Testis (tissue), 2 donors: ENCODE results near the gene STAT5B.
"Not testable (repeated sequence)": the region's sequence is repeated elsewhere in the genome, so short reads cannot be mapped to it uniquely, and the experiment has no call there.

Experiments used
- POLR2A ChIP-seq: fragments of 450-650 bp; IDR thresholded peaks from one replicate; pipeline ENCODE4 v1.6.1; 2017; ENCODE audit warnings: antibody characterized with exemption, mild to moderate bottlenecking, moderate library complexity
- TF ChIP-seq, protein P1 (sequence below), 3 experiments: fragments of 450-650 bp in 2 of 3; fragments of 200-600 bp in 1 of 3; sonication (generic) in 1 of 3; IDR thresholded peaks; one replicate each; pipeline ENCODE4 v1.5.1; 2016 to 2019; ENCODE audit warnings: antibody characterized with exemption in 3 of 3, mild to moderate bottlenecking in 2 of 3, moderate library complexity in 1 of 3

- TF ChIP-seq, protein P1, sequence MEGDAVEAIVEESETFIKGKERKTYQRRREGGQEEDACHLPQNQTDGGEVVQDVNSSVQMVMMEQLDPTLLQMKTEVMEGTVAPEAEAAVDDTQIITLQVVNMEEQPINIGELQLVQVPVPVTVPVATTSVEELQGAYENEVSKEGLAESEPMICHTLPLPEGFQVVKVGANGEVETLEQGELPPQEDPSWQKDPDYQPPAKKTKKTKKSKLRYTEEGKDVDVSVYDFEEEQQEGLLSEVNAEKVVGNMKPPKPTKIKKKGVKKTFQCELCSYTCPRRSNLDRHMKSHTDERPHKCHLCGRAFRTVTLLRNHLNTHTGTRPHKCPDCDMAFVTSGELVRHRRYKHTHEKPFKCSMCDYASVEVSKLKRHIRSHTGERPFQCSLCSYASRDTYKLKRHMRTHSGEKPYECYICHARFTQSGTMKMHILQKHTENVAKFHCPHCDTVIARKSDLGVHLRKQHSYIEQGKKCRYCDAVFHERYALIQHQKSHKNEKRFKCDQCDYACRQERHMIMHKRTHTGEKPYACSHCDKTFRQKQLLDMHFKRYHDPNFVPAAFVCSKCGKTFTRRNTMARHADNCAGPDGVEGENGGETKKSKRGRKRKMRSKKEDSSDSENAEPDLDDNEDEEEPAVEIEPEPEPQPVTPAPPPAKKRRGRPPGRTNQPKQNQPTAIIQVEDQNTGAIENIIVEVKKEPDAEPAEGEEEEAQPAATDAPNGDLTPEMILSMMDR (IDR thresholded peaks at IDR 0.05): not testable (repeated sequence)
- not testable (repeated sequence) for TF ChIP-seq POLR2A
Measured at GRCh38 chr17:42317967-42318366, 41.8 kb upstream of the STAT5B start.
